ENCODE results near the gene KTN1.
A peak's percentile ranks its signal among the peaks of the same experiment; 100 is the strongest.

Gene KTN1, protein sequence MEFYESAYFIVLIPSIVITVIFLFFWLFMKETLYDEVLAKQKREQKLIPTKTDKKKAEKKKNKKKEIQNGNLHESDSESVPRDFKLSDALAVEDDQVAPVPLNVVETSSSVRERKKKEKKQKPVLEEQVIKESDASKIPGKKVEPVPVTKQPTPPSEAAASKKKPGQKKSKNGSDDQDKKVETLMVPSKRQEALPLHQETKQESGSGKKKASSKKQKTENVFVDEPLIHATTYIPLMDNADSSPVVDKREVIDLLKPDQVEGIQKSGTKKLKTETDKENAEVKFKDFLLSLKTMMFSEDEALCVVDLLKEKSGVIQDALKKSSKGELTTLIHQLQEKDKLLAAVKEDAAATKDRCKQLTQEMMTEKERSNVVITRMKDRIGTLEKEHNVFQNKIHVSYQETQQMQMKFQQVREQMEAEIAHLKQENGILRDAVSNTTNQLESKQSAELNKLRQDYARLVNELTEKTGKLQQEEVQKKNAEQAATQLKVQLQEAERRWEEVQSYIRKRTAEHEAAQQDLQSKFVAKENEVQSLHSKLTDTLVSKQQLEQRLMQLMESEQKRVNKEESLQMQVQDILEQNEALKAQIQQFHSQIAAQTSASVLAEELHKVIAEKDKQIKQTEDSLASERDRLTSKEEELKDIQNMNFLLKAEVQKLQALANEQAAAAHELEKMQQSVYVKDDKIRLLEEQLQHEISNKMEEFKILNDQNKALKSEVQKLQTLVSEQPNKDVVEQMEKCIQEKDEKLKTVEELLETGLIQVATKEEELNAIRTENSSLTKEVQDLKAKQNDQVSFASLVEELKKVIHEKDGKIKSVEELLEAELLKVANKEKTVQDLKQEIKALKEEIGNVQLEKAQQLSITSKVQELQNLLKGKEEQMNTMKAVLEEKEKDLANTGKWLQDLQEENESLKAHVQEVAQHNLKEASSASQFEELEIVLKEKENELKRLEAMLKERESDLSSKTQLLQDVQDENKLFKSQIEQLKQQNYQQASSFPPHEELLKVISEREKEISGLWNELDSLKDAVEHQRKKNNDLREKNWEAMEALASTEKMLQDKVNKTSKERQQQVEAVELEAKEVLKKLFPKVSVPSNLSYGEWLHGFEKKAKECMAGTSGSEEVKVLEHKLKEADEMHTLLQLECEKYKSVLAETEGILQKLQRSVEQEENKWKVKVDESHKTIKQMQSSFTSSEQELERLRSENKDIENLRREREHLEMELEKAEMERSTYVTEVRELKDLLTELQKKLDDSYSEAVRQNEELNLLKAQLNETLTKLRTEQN (N-terminal part only)

DNA sequence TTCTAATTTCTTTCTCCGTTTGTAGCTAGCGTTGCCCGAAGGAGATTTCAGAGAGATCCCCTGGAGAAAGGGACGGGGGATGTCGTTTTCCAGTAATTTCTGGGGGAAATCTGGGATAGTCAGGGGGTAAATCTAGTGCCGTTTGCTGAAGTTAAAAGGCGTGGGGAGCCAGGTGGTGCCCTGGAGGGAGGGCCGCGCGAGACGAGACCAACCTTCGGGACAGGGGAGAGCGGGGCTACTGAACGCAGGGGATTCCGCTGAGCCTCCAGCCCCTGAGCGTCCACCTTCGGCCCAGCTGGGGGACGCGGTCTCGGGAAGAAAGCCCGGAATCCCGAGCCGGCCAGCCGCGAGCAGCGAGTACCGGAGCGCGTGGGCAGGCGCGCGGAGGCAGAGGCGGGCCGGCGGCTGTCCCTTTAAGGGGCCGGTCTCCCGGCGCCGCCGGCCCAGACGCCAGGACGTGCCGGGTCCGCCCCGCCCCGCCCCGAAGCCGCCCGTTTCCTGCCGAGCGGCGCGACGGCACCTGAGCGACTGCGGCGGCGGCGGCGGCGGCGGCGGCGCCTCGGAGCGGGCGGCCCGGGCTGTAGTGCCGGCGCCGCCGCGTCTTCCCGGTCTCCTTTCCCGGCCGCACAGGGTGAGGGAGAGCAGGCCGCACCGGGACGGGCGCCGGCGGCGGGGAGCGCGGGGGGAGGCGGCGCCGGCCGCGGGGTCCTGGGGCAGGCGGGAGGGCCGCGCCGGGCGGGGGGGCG lies at the start of gene KTN1:
Gene KTN1, plus strand, starts transcription at position 484 of the 746 bp plus-strand sequence. CDS start 31,842 bp downstream, outside the sequence.
- DNase-seq: peak; percentile 57

DNA sequence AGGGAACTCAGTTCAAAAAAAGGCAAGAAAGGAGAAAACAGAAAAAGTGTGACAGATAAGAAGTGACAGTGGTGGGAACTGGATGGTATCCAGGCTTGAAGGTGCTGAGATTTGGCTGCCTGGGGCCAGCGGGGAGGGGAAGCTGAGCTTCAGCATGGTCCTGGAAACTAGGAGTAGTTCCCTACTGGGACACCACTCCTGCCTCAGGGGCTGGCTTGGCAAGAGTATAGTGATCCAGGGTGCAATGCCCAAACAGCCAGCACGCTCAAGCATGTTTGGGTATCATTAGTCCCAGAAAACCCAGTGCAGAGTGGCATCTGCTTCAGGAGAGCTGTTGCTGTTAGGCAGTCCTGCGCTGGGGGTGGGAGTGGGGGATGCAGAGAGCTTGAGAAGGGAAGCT lies 49.5 kb upstream of the KTN1 start:
- DNase-seq: no peak

DNA sequence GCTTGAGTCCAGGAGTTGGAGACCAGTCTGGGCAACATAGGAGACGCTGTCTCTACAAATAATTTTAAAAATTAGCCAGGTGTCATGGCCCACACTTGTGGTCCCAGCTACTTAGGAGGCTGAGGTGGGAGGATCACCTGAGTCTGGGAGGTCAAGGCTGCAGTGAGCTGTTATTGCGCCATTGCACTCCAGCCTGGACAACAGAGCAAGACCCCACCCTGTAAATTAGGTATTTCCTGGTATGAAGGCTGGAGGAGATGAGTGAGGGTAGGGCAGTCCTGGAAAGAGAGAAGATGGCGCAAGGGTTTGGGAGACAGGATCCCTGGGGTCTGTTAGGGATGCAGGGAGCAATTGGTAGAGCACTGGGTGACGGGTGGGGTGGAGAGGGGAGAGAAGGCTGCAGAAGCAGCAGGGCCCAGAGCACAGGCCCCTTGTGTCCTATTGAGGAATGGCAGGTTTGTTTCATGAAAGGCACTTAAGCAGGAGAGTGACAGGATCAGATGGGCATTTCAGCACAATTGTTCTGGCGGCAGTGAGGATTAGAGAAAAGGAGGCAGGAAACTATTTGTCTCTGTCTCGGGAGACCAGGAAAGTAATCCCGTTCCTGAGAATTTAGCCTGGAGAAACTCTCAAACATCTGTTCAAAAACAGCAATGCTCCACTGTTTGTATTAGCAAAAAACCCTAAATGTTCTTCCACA lies 47.2 kb upstream of the KTN1 start:
- DNase-seq: no peak

DNA sequence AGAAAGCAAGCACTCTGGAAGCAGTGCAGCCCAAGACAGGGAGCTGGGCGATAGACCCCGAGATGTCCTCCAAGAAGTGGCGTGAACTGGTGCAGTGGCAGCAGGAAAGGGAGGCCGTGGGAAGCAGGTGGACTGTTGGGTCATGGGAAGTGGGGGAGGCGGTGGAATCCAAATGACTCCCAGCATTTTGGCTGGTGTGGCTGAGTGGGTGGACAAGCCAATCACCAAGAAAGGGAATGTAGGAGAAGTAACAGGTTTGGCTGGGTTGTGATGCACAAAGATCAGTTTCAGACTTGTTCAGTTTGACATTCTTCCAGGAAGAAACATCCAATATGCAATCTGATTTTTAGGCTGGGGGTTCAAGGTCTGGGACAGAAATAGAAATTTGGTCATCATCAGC lies 46.0 kb upstream of the KTN1 start:
- DNase-seq: no peak

DNA sequence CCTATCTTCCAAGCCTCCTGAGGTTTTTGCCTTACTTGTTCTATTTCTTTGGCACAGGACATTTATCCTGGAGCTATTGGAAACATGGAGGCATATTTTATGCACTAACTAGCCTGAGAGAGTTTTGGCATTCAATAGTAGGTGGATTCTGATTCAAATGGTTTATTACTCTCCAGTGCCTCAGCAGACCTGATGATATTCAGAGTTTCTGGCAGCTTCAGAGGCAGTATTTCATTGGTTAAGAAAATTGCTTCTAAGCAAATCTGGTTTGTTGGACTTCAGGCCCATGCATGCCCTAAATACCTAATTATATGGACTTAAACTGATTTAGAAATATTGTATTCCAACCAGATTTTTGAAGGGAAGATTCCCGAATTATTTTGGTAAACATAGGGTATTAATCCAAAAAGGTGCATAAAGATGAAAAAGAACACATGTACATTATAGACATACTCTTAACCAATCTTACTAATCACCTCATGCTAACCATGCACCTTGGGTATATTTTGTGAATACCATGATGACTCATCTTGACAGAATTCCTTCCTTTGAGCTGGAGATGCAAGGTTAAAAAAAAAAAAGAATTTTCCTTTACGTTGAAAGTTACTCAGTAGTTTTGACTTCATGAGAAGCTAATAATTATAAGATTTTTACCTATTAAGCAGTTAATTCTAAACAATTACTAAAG lies 44.3 kb upstream of the KTN1 start:
- no peak for DNase-seq

DNA sequence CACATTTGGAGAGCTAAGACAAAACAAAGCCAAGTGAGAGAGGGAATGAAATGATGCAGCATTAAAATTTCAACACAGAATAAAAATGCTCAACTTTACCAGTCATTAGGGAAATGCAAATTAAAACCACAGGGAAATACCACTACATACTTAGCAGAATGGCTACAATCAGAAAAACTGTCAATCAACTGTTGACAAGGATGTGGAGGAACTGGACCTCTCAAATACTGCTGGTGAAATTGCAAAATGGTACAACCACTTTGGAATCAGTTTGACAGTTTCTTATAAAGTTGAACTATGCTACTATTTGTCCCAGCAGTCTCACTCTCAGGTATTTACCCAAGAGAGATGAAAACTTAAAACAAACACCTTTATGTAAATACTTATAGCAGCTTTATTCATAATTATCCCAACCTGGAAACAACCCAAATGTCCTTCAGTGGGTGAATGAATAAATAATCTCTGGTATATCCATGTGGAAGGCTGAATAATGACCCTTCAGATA lies 43.8 kb upstream of the KTN1 start:
- DNase-seq: no peak

DNA sequence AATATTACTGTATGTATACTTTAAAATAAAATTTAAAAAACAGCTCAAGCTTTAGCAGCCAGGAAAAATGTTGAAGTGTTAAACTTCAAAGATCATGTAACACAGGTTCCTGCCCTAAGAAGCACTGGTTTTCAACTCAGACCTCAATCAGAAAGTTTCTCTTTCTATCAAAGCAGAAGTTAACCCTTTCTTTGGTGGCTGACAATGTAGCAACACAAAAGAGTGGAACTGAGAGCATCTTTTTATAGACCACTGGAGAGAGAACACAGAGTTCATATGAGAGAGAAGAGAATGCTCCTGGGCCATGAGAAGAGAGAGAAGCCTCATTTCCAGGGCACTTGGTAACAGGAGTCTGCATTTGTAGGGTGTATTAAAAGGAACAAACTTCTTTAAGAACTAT lies 42.2 kb upstream of the KTN1 start:
- peak; percentile 20 for DNase-seq

DNA sequence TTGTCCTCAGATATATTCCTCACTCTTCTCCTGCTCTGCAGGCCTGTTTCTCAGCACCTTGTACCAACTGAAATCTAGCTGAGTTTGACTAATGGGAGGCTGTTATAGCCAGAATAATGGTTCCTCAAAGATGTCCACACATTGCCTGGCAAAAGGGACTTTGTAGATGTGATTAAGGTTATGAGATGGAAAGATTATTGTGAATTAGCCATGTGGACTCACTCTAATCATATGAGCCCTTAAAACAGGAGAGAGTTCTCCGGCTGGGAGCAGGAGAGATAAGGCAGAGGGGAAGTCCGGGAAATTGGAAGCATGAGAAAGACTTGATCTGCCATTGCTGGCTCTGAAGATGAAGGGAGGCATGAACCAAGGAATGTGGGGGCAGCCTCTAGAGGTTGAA lies 40.0 kb upstream of the KTN1 start:
- no peak for DNase-seq

DNA sequence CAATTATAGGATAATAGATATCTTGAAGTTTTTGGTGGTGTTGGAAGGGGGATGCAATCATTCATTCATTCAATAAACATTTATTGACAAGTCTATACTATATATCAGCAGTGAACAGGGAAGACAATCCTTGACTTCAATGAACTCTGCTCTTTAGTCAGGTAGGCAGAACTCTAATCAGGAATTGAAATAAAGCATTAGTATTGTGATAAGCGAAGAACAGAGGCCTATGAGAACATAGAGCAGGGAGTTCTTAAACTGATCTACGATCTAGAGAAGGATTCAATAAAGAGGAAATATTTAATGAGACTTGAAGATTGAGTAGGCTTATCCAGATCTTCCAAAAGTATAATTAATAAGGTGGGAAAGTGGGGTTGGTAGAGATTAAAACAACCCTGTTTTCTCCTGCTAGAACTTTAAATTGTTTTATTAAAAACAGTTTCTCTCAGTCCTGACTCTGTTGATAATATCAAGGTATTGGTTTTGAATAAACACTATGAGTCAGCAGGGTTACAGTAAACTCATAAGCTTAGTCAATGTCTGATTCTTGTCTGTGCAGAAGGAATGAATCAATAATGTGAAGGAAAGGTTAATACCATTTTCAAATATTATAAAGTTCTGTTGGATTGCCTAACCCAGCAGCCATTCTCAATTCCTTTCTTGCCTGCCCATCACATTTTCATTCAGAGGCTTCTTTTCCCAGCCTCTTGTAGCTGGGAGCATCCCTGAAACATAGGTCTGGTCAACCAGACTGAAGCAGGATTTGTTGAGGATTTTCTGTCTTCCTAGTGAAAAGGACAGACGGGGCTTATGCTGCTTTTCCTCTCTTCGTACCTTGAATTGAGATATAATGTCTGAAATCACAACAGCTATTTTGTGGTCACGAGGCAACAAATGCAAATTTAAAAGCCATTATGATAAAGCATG lies 38.9 kb upstream of the KTN1 start:
- DNase-seq: no peak

DNA sequence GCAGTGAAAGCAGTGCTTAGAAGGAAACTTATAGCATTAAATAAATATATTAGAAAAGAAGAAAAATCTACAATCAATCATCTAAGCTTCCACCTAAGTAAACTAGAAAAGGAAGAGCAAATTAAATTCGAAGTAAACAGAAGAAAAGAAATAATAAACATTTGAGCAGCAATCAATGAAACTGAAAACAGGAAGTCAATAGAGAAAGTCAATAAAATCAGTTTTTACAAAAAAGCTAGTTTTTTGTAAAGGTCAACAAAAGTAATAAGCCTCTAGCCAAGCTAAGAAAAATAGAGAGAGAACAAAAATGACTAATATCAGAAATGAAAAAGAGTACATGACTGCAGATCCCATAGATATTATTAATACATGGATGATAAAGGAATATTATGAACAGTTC lies 34.2 kb upstream of the KTN1 start:
- DNase-seq: no peak

DNA sequence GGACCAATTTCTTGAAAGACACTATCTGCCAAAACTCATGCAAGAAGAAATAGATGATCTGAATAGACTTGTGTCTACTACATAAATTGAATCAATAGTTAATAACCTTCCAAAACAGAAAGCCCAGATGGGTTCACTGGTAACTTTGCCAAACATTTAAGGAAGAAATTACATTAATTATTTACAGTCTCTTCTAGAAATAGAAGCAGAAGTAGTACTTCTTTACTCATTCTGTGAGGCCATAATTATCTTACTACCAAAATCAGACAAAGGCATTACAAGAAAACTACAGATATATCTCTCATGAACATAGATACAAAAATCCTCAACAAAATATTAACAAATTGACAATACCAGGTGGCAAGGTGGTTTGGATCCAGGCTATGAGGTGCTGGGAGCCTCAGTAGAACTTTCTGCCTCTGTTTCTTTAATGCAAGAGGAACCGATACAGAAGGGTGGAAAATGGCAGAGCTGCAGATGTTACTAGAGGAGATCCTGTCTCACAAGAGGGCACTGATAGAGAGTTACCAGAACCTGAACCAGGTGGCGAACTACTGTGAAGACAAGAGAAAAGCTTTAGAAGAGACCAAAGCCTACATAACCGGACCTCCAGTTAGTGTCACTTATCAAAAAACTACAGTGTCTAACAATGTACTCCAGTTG lies 33.7 kb upstream of the KTN1 start:
- no peak for DNase-seq

DNA sequence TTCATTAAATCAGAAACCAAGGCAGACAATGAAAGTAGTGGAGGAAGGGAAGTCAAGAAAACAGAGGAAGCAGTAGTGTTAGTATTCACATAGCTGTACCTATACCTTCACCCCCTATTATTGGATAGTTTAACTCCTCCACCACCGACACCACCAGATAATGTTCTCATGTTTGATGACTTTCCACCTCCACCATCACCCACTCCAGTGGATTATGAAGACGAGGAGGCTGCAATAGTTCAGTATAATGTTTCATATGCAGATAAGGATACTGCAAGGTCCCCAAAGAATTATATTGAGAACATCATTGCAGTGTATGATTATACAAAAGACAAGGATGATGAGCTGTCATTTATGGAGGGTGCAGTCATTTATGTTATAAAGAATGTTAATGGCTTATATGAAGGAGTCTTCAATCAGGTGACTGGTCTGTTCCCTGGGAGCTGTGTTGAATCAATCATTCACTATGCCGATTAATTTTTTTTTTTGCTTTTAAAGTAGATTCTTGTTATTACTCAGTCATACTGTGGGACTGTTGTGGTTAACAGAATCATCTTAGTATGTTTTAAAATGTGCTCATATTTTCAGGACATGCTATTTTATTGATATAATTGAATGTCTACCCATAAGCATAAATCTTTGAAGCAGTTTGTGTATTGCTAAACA lies 32.2 kb upstream of the KTN1 start:
- DNase-seq: no peak

DNA sequence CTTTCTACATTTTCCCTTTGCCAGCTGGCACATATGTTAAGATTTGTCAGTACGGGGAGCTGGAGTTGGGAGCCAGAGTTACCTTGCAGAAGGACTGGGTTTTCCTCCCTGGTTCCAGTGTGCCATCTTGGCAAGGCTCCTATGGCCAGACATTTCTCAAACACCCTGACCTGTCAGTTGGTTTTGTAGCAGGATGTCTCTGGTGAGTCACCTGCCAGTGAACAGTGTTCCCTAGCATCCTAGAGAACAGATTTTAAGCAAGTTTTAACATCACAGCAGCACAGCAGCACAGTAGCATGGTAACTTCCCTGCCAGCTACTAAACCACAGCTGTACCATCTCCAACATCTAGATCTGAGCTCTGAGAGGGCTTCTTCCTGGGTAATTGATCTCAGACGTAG lies 26.2 kb upstream of the KTN1 start:
- DNase-seq: no peak

DNA sequence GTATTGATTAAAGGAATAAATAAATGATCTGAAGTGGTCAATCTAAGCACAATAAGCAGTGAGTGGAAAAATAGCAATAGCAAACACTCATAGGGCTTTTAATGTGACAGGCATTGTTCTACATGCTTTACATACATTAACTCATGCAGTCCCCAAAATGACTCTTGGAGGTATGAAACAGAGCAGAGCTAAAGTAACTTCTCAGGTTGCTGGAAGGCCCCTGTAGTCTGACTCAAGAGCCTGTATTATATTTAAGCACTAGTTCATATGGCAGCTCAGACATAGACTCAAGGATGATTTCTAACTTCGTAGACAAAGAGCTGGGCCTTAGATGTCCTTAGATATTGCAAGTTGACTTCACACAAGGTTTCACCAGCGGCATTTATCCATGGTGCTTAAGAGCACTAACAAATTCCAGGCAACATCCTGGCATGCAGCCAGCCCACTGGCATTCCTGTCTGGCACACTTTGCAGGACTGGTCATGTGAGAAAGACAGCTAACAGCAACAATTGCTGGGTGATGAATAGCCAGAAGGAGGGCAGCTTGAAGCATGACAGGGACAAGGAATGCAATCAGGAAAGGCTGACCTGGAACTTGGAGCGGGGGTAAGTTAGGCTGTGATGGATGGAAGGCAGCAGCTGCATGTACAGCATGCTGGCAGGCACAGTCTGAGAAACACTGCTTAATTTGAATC lies 22.9 kb upstream of the KTN1 start:
- DNase-seq: no peak

DNA sequence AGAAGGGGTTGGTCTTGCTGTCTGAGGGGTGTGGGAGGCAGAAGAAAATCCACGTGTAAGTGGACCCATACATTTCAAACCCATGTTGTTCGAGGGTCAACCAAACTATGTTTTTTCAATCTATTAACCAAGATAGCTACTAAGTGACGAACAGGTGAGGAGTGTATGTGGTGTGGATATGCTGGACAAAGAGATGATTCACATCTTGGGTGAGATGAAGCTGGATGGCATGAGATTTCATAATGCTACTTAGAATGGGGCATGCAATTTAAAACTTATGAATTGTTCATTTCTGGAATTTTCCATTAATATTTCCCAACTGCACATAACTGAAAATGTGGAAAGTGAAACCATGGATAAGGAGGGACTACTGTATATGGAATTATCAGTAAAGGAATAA lies 17.9 kb upstream of the KTN1 start:
- DNase-seq: no peak

DNA sequence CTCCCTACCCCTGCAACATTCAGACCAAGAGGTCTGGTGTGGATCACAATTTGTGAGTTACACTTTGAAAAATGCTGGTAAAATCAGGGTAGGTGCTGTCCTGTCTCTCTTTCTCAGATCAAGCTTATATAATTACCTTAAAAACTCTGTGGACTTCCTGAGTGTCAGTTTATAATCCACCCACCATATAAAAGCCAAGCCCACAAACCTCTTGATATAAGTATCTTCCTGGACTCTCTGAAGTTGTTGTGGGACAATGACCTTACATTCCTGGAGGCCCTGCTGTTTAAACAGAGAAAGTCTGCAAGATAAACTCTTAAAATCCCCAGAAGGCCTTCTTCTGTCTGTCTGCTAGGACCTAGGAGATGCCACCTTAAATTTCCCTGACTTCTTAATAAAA lies 11.4 kb upstream of the KTN1 start:
- DNase-seq: no peak

DNA sequence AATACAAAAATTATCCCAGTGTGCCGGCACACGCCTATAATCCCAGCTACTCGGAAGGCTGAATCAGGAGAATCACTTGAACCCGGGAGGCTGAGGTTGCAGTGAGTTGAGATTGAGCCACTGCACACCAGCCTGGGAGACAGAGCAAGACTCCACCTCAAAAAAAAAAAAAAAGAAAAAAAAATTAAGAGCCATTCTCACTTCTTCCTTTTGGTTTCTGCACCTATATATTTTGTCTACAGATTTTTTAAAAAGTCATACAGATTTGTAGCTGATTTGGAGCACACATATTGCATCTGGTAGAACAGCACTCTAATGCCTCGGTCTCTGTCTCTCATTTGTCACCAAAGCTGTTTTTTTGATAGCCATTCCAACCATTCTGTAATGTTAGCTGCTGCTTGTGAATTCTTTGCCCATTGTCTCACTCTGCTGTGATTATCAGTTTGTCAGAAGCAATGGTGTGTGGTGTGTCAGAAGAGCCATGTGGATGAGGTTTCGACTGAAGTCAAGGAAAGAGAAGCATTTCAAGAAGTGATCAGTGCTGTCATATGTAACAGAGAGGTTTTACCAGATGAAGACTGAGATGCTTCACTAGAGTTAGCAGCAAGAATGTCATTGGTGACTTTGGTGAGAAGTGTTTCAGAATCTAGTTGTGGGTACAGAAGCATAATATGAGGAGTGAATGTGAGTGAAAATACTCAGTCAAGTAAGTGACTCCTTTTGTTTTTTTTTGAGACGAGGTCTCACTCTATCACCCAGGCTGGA lies 8.7 kb upstream of the KTN1 start:
- no peak for DNase-seq
